T47D (cell line): ENCODE data around the gene TESK1.

Source experiments
- DNase-seq, 2 experiments: peaks; one replicate each; pipeline versions ENCODE4 v3.0.0 to v3.0.0-alpha.2; 2011 to 2012; ENCODE audit warnings: low read depth in 1 of 2, low spot score in 1 of 2
- JUND ChIP-seq: IDR thresholded peaks from 2 replicates; pipeline ENCODE4 v1.6.1; 2012; ENCODE audit warnings: low read depth
- in situ Hi-C: cut with HindIII; loops from 2 replicates; pipeline ENCODE4 v1.10.0; 2016; ENCODE audit warnings: low sequenced_read_pairs, low pct_unique_long_range_greater_than_20kb

Gene TESK1

GRCh38 chr9:35659340-35659739 lies 54.3 kb downstream of the TESK1 start:
- DNase-seq: peak in 1 of 2 experiments; percentile 23
- no peak for TF ChIP-seq JUND
- in situ Hi-C loops: no loop called here
